Mucosa of descending colon (tissue), 3 donors: ENCODE data around the gene API5. TPM values are rescaled to one million over a fixed set of nuclear protein-coding genes. Genes with fewer than 3 reads are reported as not detected.

ENCODE experiments used
- ATAC-seq: fragments of 200-7000 bp; cut with Tn5 transposase; one replicate; pipeline ENCODE4 v1.9.1; 2020; ENCODE audit warnings: mild to moderate bottlenecking, moderate library complexity
- DNase-seq, 3 donors: peaks; one replicate each; pipeline ENCODE4 v3.0.0-alpha.2; 2020
- H3K36me3 ChIP-seq: fragments of 200-600 bp; one replicate; pipeline ENCODE4 v1.8.0; 2021; ENCODE audit warnings: low read depth, mild to moderate bottlenecking
- H3K4me1 ChIP-seq: fragments of 200-600 bp; one replicate; pipeline ENCODE4 v1.8.0; 2021; ENCODE audit warnings: low read depth, mild to moderate bottlenecking
- H3K4me3 ChIP-seq: fragments of 200-600 bp; one replicate; pipeline ENCODE4 v1.8.0; 2021; ENCODE audit warnings: mild to moderate bottlenecking
- H3K9me3 ChIP-seq: fragments of 200-600 bp; one replicate; pipeline ENCODE4 v1.8.0; 2021; ENCODE audit warnings: mild to moderate bottlenecking
- intact Hi-C, 2 donors: fragments of 100-400 bp; cut with DNase I in 1 of 2; cut with micrococcal nuclease in 1 of 2; formaldehyde crosslinking; loops; one replicate each; pipeline versions ENCODE4 v1.11.0 to v1.11.1; 2022; cut with DNase I, micrococcal nuclease
- total RNA-seq, 3 donors: library from RNA; stranded (reverse); fragmentation: NEBNext Ultra II Directional in 2 of 3; extraction: Animal tissue kit (Norgen Biotek cat#: 25700) in 2 of 3; gene quantifications; one replicate each; pipeline versions ENCODE4 v1.2.1 to v1.2.4, GENCODE V29; 2021 to 2023
- TF ChIP-seq, protein P1 (sequence below): fragments of 200-600 bp; IDR thresholded peaks from one replicate; pipeline ENCODE4 v1.8.0; 2022; ENCODE audit warnings: antibody characterized with exemption, mild to moderate bottlenecking
- donor health status: DM: no; HTN: no; CAD: no; lungs with moderate emphysema.
- donor health status: DM: no; HTN: no; CAD: no.
- donor health status: DM: no; HTN: yes; CAD: no.

Gene API5
- total RNA-seq, 3 donors from 2014 or later = 70.9 to 88.5 (median 78.9) TPM

DNA sequence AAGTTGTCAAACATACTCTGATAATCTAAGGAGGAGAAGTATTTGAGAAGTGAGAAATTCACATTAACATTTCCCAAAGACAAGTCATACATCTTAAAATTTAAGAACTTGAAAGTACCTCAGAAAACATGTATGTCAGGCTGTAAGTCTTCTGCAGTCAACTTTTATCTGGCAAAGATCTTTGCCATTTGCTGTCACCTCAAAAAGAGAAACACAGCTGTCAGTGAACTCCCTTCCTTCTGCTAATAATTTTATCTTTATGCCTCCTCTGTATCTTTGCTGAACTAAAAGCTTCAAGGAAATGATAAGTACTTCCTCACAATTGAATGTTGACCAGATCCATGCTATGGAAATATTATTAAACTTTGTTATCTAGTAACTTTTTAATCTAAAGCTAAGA is 65.6 kb downstream of the API5 start:
- no peak for DNase-seq
- ATAC-seq = no peak
- no peak overlapping the region for H3K4me3 ChIP-seq
- TF ChIP-seq, protein P1, sequence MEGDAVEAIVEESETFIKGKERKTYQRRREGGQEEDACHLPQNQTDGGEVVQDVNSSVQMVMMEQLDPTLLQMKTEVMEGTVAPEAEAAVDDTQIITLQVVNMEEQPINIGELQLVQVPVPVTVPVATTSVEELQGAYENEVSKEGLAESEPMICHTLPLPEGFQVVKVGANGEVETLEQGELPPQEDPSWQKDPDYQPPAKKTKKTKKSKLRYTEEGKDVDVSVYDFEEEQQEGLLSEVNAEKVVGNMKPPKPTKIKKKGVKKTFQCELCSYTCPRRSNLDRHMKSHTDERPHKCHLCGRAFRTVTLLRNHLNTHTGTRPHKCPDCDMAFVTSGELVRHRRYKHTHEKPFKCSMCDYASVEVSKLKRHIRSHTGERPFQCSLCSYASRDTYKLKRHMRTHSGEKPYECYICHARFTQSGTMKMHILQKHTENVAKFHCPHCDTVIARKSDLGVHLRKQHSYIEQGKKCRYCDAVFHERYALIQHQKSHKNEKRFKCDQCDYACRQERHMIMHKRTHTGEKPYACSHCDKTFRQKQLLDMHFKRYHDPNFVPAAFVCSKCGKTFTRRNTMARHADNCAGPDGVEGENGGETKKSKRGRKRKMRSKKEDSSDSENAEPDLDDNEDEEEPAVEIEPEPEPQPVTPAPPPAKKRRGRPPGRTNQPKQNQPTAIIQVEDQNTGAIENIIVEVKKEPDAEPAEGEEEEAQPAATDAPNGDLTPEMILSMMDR = no peak
- no peaks in the 10 kb centered on the region for H3K9me3 ChIP-seq
- H3K36me3 ChIP-seq = no peaks in the 10 kb centered on the region
- peaks cover 9% of the 10 kb centered on the region for H3K4me1 ChIP-seq
- intact Hi-C loops = no loop called here

DNA sequence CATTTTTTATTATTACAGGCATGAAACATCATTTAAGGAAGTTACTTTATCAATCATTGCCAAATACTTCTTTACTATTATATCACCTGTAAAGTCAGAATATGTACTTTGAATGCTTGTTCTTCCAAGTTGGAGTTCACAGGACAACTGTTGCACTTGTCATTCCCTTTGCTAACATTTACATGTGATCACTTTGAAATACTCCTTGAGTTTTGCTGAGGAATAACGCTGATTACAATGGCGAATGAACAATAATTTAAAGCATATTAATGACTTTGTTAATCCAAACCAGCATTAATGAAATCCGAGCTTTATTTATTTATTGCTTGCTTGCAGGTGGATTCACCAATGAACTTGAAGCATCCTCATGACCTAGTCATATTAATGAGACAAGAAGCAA is 67.1 kb downstream of the API5 start:
- intact Hi-C loops = no loop called here
- no peak for ATAC-seq
- H3K36me3 ChIP-seq = no peaks in the 10 kb centered on the region
- H3K4me1 ChIP-seq = peaks cover 9% of the 10 kb centered on the region
- H3K9me3 ChIP-seq = no peaks in the 10 kb centered on the region
- TF ChIP-seq, protein P1 = no peak
- DNase-seq = no peak
- no peak overlapping the region for H3K4me3 ChIP-seq

DNA sequence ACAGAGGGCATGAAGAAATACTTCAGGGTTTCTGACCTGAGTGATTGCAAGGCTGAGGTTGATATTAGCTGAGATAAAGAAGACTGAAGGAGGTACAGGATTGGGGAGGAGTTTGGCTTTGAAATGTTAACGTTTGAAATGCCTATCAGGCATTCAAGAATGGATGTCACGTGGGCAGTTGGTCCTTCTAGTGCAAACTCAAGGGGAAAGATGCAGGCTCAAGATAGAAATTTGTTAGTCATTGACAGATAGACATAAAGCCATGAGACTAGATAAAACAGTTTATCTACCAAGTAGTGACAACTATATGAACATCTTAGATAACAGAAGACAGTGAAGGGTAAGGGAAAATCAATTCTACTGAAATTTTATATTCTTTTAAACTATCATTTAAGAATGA is 70.0 kb downstream of the API5 start:
- intact Hi-C loops = no loop called here
- no peaks in the 10 kb centered on the region for H3K36me3 ChIP-seq
- DNase-seq (no peak), ATAC-seq (no peak)
- TF ChIP-seq, protein P1 = no peak
- peaks cover 1% of the 10 kb centered on the region for H3K4me1 ChIP-seq
- H3K4me3 ChIP-seq = no peak overlapping the region
- no peaks in the 10 kb centered on the region for H3K9me3 ChIP-seq

DNA sequence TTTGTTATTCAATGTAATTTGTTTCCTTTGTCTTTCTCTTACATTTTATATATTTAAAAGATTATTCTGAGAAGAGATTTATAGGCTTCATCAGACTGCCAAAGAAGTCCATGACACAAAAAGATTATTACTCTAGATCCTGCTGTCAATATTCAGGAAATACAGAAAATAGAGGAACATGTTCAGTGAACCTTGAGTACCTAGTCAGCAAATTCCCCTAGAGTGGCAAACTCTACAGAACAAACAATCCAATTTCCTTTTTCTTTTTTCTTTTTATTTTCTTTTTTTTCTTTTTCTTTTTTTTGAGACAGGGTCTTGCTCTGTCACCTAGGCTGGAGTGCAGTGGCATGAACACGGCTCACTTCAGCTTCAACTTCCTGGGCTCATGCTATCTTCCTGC is 70.8 kb downstream of the API5 start:
- Histone ChIP-seq H3K4me3 (no peak overlapping the region), H3K36me3 (no peaks in the 10 kb centered on the region), H3K9me3 (no peaks in the 10 kb centered on the region), H3K4me1 (no peaks in the 10 kb centered on the region)
- intact Hi-C loops = no loop called here
- TF ChIP-seq, protein P1 = no peak
- ATAC-seq (no peak), DNase-seq (no peak)

DNA sequence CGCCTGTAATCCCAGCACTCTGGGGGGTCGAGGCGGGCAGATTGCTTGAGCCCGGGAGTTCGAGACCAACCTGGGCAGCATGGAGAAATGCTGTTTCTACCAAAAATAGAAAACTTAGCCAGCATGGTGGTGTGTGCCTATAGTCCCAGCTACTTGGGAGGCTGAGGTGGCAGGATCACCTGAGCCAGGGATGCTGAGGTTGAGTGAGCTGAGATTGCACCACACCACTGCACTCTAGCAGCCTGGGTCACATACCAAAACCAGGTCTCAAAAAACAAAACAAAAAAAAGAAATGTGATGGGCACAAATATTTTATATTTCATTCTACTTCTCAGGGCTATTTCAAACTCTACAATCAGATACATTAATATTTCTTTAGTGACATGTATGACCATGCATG is 72.6 kb downstream of the API5 start:
- no peaks in the 10 kb centered on the region for H3K4me1 ChIP-seq
- H3K36me3 ChIP-seq = no peaks in the 10 kb centered on the region
- H3K9me3 ChIP-seq = no peaks in the 10 kb centered on the region
- DNase-seq = no peak
- ATAC-seq = no peak
- TF ChIP-seq, protein P1 = no peak
- H3K4me3 ChIP-seq = no peak overlapping the region
- intact Hi-C loops = no loop called here

DNA sequence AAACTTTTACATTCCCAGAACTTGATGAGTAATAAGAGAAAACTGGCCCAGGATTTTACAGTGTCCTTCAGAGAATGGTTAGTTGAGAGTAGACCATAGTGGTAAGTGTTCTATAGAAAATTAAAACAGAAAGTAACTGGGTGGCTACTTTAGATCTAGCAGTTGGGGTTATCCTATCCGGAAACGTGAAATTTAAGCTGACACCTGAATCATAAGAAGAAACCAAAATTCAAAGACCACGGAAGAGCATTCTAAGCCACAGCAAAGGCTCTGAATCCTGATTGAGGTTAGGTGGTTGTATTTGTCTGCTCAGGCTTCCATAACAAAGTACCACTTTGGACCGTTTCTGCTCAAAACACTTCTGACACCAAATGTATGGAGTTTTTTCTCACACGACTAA is 80.9 kb downstream of the API5 start:
- no peaks in the 10 kb centered on the region for H3K4me1 ChIP-seq
- H3K4me3 ChIP-seq = no peak overlapping the region
- DNase-seq (no peak), ATAC-seq (no peak)
- no peaks in the 10 kb centered on the region for H3K36me3 ChIP-seq
- TF ChIP-seq, protein P1 = no peak
- no peaks in the 10 kb centered on the region for H3K9me3 ChIP-seq
- intact Hi-C loops = no loop called here
